HG03280 (cell line): ENCODE data around the gene EIF4B.

Experiments used
- ATAC-seq: cut with Tn5 transposase; IDR thresholded peaks from one replicate; pipeline ENCODE4 v1.9.1; 2021; ENCODE audit warnings: mild to moderate bottlenecking, moderate library complexity; ENCODE audit not compliant: unreplicated experiment

The EIF4B gene

GRCh38 chr12:53067993-53068770 lies 61.9 kb downstream of the EIF4B start:
- no peak for ATAC-seq

DNA sequence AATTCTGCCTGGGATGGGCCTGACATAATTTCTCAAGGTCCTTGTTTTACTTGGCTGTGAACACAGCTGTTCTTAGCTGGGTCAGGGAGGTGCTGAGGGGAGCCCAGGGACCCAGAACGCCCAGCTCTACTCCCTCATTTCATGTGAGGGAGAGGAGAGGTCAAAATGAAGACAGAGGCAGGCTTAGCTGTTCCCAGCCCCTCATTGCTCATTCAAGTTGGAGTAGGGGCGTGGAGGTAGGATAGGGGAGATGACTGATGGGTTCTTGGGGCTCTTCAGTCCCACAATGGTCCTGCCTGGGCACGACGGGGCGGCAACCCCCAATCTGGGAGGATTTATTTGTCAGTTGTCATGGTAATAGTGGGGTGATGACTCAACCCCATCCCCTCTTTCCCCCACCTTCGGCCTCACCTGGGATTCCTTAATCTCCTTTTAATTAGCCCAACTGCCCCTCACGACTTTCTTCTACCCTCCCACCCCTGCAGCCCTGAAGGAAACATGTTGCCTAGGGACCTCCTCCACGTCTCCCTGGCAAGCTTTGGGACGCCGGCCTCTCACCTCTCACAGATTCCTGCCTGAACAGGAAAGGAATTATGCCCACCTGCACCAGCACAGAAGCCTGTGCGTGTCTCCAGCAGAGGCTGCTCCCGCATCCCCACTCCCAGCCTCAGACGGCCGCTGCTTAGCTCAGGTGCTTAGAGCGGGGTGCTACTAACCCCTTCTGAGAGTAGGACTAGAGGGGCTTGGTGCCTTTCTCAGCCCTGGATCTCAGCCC lies 62.7 kb downstream of the EIF4B start:
- ATAC-seq = no peak

DNA sequence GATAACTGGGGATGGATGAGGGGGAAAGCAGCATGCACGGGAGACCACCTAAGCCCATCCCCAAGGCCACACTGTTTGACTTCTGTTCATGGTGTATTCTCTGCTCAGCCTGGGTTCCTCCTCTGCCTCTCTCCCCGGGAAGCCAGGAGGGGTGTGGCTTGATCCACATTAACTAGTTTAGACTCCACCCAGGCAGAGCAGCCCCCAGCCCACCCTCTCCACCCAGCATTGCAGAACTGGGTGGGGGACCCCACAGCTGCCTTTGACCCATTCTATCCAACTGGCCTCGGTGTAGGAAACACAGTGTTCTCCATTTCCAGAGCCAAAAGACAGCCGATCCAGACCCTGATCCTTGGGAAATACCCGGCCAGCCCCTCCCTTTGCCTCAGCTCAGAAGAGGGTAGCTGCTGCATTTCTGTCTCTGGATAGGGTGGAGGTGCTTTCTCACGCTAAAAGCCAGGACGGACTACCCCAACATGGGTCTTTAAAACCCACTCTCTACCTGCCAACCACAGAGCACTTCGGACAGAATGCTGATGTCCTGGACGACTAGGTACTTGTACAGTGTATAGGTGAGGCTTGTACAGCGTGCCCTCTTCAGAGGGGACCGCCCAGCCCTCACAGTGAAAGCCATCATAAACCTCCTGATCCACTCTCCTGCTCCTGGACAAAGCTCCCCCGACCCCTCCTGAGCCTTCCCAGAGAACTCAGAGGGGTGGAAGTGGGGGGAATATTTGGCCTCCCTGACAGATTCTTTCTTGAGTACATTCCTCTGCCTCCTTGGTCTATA lies 63.6 kb downstream of the EIF4B start:
- no peak for ATAC-seq

GRCh38 chr12:53070877-53071492 lies 64.7 kb downstream of the EIF4B start:
- no peak for ATAC-seq

DNA sequence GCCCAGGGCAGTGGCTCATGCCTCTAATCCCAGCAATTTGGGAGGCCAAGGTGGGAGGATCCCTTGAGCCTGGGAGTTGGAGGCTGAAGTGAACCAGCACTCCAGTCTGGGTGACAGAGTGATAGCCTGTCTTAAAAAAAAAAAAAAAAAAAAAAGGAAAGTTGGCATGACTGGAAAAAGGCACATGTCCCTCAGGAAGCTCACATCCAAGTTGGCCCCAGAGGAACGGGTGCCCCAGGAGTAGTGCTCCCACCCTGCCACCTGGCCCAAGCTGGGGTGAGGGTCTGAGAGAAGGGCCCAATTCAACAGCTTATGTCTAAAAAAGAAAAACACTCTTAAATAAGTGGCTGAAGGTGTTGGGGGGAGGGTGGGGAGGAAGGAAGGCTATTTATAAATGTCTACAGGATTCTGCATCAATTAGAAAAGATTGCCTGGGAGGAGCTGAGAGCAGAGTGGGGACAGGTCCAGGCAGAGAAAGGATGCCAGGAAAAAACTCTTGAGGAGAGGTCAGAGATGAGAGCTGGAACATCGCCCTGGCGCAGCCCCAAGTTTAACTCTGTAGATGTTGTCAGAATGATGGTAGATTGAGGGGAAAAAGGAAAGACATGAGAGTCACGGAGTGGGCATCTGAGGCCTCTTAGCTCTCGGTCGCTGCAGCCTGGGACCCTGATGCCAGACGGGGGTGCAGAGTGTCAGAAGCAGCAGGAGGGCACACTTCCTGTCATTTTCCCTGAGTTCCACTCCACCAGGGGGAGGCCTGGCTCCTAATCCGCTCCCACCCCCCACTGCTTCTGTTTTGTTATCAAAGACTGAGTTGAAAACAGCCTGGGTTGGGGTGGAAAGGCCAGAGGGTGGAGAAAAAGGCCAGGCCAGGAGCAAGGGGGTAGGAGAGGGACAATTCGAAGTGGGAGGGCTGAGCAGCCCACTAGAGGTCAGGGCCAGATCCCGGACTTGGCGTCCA lies 65.6 kb downstream of the EIF4B start:
- ATAC-seq = no peak

GRCh38 chr12:53073881-53074280 lies 67.6 kb downstream of the EIF4B start:
- ATAC-seq = no peak

DNA sequence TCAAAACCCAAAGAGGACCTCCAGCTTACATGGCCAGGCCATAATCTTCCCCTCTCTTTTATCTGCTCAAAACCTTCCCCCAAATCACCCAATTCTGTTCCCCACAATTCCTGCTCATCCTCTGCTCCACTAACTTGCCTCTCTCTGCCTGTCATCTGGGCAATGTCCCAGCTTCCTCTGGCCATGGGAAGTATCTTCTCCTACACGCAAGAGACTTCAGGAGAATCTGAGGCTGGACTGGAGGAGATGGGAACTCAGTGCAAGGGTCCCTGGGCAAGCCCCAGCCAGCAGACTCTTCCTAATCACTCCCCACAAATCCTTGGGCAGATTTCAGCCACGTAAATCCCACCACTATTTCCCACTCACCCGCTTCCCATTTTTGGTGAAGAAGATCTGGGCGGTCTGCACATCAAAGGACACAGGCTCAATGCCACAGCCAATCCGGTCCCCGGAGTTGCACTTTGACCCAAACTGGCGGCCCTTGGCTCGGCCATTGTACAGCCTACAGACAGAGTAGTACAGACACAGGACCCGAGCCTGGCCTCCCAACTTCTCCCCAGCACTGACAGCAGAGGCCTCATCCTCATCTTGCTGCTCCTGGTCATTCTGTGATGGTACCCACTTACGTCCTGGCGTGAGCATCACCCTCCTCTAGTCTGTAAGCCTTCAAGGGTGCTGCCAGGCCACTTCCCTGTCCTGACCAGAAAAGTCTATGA lies 68.2 kb downstream of the EIF4B start:
- no peak for ATAC-seq

GRCh38 chr12:53074999-53075370 lies 68.7 kb downstream of the EIF4B start:
- ATAC-seq = no peak

DNA sequence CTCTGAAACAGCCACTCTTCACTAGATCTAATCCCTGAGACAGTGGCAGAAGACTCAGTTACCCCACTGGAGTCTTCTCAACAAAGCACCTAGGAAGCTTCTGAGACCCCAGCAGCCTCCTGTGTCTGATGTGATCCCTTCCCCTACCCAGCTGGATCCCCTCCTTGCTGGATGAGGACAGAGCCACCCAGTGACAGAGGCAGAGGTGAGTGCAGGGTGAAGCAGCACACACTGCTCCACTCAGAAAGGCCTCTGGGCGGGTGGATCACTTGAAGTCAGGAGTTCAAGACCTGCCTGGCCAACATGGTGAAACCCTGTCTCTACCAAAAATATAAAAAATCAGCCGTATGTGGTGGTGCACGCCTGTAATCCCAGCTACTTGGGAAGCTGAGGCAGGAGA lies 70.2 kb downstream of the EIF4B start:
- no peak for ATAC-seq

DNA sequence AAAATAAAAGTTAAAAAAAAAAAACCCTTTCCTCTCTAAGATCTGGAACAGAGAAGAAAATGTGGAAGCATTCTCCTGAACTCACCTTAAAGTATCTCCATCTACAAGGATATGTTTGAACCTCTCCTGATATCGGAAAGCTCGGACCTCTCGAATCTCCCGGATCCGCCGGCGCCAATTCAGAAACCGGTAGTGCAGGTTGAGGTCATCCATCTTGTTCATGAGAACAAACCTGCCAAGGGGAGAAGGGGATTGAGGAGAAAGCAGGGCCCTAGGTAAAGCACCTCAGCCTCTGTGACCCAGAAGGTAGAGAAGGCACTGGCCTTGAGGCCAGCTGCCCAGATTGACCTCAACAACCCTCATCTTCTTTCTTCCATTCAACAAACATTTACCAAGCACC lies 70.8 kb downstream of the EIF4B start:
- no peak for ATAC-seq

GRCh38 chr12:53078425-53079225 lies 72.4 kb downstream of the EIF4B start:
- peak; percentile 25 for ATAC-seq

DNA sequence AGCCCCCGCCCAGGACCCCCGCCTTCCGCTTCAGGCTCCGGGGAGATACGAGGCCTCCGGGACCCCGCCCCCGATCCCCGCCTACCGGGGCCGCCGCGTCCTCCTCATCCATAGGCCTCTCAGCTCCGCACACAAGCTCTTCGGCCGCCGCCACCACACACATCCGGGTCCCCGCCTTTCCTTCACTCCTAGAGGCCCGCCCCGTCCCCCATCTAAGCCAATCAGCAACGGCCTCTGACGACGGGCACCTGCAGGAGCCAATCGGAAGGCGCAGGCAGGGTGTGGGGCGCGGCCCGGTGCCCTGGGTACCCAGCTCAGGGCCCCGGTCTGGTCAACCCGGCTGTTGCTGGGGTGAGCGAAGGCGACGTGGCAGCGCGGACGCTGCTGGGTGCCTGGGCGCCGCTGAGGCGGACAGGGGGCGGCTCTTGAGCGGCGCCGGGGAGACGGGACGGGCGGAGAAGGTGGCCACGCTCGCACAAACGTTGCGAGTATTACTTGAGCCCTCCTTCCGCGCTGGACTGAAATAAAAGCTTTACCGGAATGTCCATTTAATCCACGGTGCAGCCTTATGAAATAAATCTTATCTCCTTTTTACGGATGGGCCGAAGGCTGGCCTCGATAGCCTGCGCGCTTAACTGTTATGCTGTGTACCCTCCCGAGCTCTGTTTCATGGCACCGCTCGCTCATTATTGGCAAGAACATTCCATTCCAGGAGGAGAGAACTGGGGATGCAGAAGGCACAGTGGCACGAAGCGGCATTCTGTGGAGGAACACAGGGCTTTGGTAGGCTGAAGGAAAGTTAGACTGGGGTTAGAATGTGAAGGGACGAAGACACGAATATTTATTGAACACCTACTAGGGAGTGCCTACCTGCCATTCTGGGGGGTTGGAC lies 73.2 kb downstream of the EIF4B start, which contains the start of gene SPRYD3:
TSS of gene SPRYD3 (minus strand) at position 165 of the 892 bp plus-strand sequence. CDS start at position 108, 57 bp downstream.
- ATAC-seq = peak; percentile 99

GRCh38 chr12:53082637-53083175 lies 76.5 kb downstream of the EIF4B start:
- no peak for ATAC-seq

DNA sequence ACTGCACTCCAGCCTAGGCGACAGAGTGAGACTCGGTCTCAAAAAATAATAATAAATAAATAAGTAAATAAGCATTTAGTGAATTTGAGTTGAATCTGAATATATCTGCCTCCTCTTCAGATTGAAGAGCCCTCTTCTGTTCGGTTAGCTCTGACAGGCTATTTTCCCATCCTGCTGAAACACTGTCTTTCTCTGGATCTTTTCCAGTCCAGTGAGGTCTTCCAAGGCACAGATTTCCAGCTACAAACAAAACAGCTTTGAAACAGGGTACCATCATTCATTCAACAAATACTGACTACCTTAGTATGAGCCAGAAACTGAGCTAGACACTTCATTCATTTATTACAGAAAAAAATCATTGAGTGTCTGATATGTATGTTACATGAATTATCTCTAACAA lies 80.1 kb downstream of the EIF4B start:
- ATAC-seq = no peak

- ATAC-seq = no peak
Measured at GRCh38 chr12:53090105-53090504, 83.8 kb downstream of the EIF4B start.

- no peak for ATAC-seq
Measured at GRCh38 chr12:53090554-53090953, 84.3 kb downstream of the EIF4B start.

- ATAC-seq = no peak
Measured at GRCh38 chr12:53091756-53092155, 85.5 kb downstream of the EIF4B start.
